ENCODE results near the gene NVL.
A peak's percentile ranks its signal among the peaks of the same experiment; 100 is the strongest.
"Not testable (repeated sequence)": the region's sequence is repeated elsewhere in the genome, so short reads cannot be mapped to it uniquely, and the experiment has no call there.

Gene NVL

GRCh38 chr1:224359207-224359606 is 29.2 kb upstream of the NVL start:
- in situ Hi-C loops (cut with MboI; ENCODE audit: low pct_unique_long_range_greater_than_20kb, low sequenced_read_pairs, unreplicated experiment) = no loop called here
- no peak for TF ChIP-seq CTCF (IDR thresholded peaks at IDR 0.05; ENCODE audit: extremely low read depth, insufficient read depth, missing control alignments)
- no peak for DNase-seq (ENCODE audit: low spot score)

GRCh38 chr1:224358237-224358636 is 28.3 kb upstream of the NVL start:
- in situ Hi-C loops (cut with MboI; ENCODE audit: low pct_unique_long_range_greater_than_20kb, low sequenced_read_pairs, unreplicated experiment) = no loop called here

GRCh38 chr1:224357626-224358124 is 27.7 kb upstream of the NVL start:
- in situ Hi-C loops (cut with MboI; ENCODE audit: low pct_unique_long_range_greater_than_20kb, low sequenced_read_pairs, unreplicated experiment) = no loop called here

More at GRCh38 chr1:224358237-224358636, 28.3 kb upstream of the NVL start:
- no peak for DNase-seq (ENCODE audit: low spot score)
- TF ChIP-seq CTCF (IDR thresholded peaks at IDR 0.05; ENCODE audit: extremely low read depth, insufficient read depth, missing control alignments) = no peak

GRCh38 chr1:224356685-224357625 is 27.0 kb upstream of the NVL start, which contains the start of gene CNIH4:
Gene CNIH4, plus strand, starts transcription at chr1:224356879. Its CDS starts 46 bp downstream, at chr1:224356925.
- in situ Hi-C loops (cut with MboI; ENCODE audit: low pct_unique_long_range_greater_than_20kb, low sequenced_read_pairs, unreplicated experiment) = no loop called here
- no peak for TF ChIP-seq CTCF (IDR thresholded peaks at IDR 0.05; ENCODE audit: extremely low read depth, insufficient read depth, missing control alignments)
- peak; percentile 97 for DNase-seq (ENCODE audit: low spot score)

More at GRCh38 chr1:224357626-224358124, 27.7 kb upstream of the NVL start:
- no peak for DNase-seq (ENCODE audit: low spot score)
- TF ChIP-seq CTCF (IDR thresholded peaks at IDR 0.05; ENCODE audit: extremely low read depth, insufficient read depth, missing control alignments) = no peak

- no peak for DNase-seq (ENCODE audit: low spot score)
- in situ Hi-C loops (cut with MboI; ENCODE audit: low pct_unique_long_range_greater_than_20kb, low sequenced_read_pairs, unreplicated experiment) = no loop called here
- no peak for TF ChIP-seq CTCF (IDR thresholded peaks at IDR 0.05; ENCODE audit: extremely low read depth, insufficient read depth, missing control alignments)
Observed at GRCh38 chr1:224353975-224354925, 24.3 kb upstream of the NVL start.

- DNase-seq (ENCODE audit: low spot score); in situ Hi-C loops (cut with MboI; ENCODE audit: low pct_unique_long_range_greater_than_20kb, low sequenced_read_pairs, unreplicated experiment): not testable (repeated sequence)
Observed at GRCh38 chr1:224352436-224353085, 22.6 kb upstream of the NVL start.

- DNase-seq (ENCODE audit: low spot score); in situ Hi-C loops (cut with MboI; ENCODE audit: low pct_unique_long_range_greater_than_20kb, low sequenced_read_pairs, unreplicated experiment): not testable (repeated sequence)
Observed at GRCh38 chr1:224349716-224350115, 19.7 kb upstream of the NVL start.

All from GM13977 (cell line).